Type B pancreatic cell (in vitro differentiated cells): ENCODE results near the gene FIGN. TPM values are rescaled to one million over a fixed set of nuclear protein-coding genes. Genes with fewer than 3 reads are reported as not detected.

Experiments used
- DNase-seq: peaks from one replicate; pipeline ENCODE4 v3.0.0; 2021; ENCODE audit warnings: mixed read lengths; ENCODE audit not compliant: unreplicated experiment; ENCODE audit errors: extremely low spot score
- H3K27ac Mint-ChIP-seq: 2 replicates; pipeline ENCODE4 v1.8.0; 2021; ENCODE audit warnings: mild to moderate bottlenecking, mixed read lengths
- H3K27me3 Mint-ChIP-seq: 2 replicates; pipeline ENCODE4 v1.8.0; 2021; ENCODE audit warnings: mixed read lengths
- H3K36me3 Mint-ChIP-seq: 2 replicates; pipeline ENCODE4 v1.8.0; 2021; ENCODE audit warnings: mixed read lengths
- H3K4me1 Mint-ChIP-seq: one replicate; pipeline ENCODE4 v1.8.0; 2021; ENCODE audit warnings: mixed read lengths; ENCODE audit not compliant: unreplicated experiment
- H3K4me3 Mint-ChIP-seq: 2 replicates; pipeline ENCODE4 v1.8.0; 2021; ENCODE audit warnings: mild to moderate bottlenecking, mixed read lengths
- H3K9me3 Mint-ChIP-seq: 2 replicates; pipeline ENCODE4 v1.8.0; 2021; ENCODE audit warnings: mixed read lengths
- total RNA-seq: library from RNA; stranded (reverse); gene quantifications from 2 replicates; pipeline ENCODE4 v1.2.1, GENCODE V29; 2021; ENCODE audit warnings: low replicate concordance
- TF ChIP-seq, protein P1 (sequence below): fragments of 200-600 bp; sonication (generic); conservative IDR thresholded peaks from 2 replicates; pipeline ENCODE4 v1.5.0; 2021; ENCODE audit warnings: antibody characterized with exemption, mild to moderate bottlenecking

Gene FIGN
- total RNA-seq, 1 donor from 2014 or later, result 19.5 TPM

DNA sequence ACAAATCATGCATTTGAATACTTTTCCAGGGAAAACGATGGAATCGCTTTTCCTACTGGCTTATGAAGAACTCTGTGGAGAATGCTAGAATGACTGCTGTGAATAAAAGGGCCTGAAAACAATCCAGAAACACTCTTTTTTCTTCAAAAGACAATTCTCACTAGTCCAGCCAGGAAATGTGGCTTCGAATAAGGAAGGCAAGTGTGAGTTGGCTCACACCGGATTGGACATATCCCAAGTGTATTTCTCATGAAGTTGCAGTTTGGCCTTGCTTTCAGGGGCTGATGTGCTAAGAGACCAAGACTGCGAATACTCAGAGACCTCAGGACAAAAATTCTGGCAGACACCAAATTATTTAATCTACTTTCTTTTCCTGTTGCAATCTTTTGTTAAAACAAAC, 54.1 kb downstream of the FIGN start:
- no peak overlapping the region for H3K27ac Mint-ChIP-seq
- peaks cover 12% of the 10 kb centered on the region for H3K4me1 Mint-ChIP-seq
- TF ChIP-seq, protein P1, sequence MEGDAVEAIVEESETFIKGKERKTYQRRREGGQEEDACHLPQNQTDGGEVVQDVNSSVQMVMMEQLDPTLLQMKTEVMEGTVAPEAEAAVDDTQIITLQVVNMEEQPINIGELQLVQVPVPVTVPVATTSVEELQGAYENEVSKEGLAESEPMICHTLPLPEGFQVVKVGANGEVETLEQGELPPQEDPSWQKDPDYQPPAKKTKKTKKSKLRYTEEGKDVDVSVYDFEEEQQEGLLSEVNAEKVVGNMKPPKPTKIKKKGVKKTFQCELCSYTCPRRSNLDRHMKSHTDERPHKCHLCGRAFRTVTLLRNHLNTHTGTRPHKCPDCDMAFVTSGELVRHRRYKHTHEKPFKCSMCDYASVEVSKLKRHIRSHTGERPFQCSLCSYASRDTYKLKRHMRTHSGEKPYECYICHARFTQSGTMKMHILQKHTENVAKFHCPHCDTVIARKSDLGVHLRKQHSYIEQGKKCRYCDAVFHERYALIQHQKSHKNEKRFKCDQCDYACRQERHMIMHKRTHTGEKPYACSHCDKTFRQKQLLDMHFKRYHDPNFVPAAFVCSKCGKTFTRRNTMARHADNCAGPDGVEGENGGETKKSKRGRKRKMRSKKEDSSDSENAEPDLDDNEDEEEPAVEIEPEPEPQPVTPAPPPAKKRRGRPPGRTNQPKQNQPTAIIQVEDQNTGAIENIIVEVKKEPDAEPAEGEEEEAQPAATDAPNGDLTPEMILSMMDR, result no peak
- H3K36me3 Mint-ChIP-seq, result peaks cover 3% of the 10 kb centered on the region
- H3K4me3 Mint-ChIP-seq, result no peak overlapping the region
- peaks cover 3% of the 10 kb centered on the region for H3K9me3 Mint-ChIP-seq
- no peak for DNase-seq
- H3K27me3 Mint-ChIP-seq, result peaks cover 8% of the 10 kb centered on the region

DNA sequence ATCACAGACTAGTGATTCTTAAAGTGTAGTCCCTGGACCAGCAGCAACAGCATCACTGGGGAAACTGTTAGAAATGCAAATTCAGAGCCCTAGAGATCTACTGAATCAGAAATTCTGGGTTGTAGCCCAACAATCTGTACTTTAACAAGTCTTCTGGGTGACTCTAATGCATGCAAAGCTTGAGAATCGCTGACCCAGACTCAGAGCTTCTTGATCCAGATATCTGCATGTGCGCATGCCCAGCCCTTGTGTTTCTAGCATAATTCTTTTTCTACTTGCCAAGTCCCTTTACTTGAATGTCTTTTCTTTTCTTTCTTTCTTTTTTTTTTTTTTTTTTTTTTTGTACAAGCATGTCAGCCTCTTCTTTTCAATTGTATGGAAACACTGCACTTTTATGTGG, 60.4 kb downstream of the FIGN start:
- TF ChIP-seq, protein P1, result no peak
- no peaks in the 10 kb centered on the region for H3K9me3 Mint-ChIP-seq
- H3K27me3 Mint-ChIP-seq, result no peaks in the 10 kb centered on the region
- no peaks in the 10 kb centered on the region for H3K4me1 Mint-ChIP-seq
- no peak overlapping the region for H3K4me3 Mint-ChIP-seq
- no peaks in the 10 kb centered on the region for H3K36me3 Mint-ChIP-seq
- DNase-seq, result no peak
- no peak overlapping the region for H3K27ac Mint-ChIP-seq

DNA sequence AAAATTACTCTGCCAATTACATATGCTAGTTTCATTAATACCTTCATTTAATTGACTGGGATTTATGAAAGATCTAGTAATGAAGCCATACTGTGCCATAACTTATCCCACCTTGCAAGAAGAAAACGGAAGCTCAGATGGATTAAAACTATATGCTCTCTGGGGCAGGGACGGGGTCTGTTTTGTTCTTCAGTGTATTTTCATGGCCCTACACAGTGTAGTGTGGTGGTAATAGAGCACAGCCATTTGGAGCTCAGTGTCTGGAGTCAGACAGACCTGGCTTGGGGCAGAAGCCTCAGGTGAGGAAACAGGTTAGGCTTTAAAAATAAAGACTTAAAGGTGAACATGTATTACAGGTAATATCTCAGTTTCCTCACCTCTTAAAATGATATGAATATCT, 62.3 kb downstream of the FIGN start:
- Mint-ChIP-seq H3K27me3 (no peaks in the 10 kb centered on the region), H3K9me3 (no peaks in the 10 kb centered on the region), H3K4me1 (no peaks in the 10 kb centered on the region), H3K27ac (no peak overlapping the region), H3K4me3 (no peak overlapping the region), H3K36me3 (no peaks in the 10 kb centered on the region)
- DNase-seq, result no peak
- TF ChIP-seq, protein P1, result no peak

DNA sequence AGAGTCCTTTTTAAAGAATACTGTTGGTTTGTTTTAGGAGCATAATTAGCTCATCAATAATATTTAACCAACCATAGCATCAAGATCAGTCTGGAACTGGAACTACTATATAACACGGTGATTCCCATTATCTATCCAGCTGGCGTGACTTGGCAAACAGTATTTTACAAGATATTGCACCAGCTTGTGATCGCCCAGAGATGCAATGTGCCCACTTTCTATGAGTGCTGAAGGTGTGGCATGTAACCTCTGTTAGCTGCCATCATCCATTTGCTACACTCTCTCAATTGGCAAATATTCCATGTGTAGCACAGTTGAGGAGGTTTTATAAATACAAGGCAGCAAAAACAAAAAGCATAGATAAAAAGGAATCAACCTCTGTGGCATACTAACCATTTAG, 64.9 kb downstream of the FIGN start:
- Mint-ChIP-seq H3K4me1 (peaks cover 5% of the 10 kb centered on the region), H3K27ac (no peak overlapping the region), H3K4me3 (no peak overlapping the region), H3K36me3 (peaks cover 6% of the 10 kb centered on the region), H3K9me3 (peaks cover 5% of the 10 kb centered on the region), H3K27me3 (no peaks in the 10 kb centered on the region)
- no peak for DNase-seq
- TF ChIP-seq, protein P1, result no peak

DNA sequence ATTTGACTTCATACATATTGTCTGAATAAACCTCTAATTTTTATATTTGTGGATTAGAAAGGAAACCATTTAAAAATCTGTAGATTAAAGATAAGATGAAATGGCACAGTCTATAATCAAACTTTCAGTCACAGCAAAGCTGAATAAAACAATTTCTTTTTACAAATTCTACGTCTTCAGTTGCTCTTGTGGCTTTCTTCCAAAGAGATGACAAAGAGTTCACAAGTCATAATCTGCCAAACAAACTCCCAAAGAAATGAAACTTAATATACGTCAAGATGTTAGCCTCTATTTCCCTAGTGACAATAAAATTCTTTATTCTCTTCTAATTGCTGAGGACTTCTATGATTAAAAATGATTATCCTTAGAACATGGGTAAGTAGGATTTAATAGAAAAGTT, 66.3 kb downstream of the FIGN start:
- Mint-ChIP-seq H3K4me1 (peaks cover 7% of the 10 kb centered on the region), H3K36me3 (peaks cover 6% of the 10 kb centered on the region), H3K9me3 (peaks cover 5% of the 10 kb centered on the region), H3K27ac (no peak overlapping the region), H3K27me3 (no peaks in the 10 kb centered on the region), H3K4me3 (no peak overlapping the region)
- TF ChIP-seq, protein P1, result no peak
- no peak for DNase-seq
